OCI-LY7 (cell line): ENCODE measurements around the gene PTAFR. TPM values are rescaled to one million over a fixed set of nuclear protein-coding genes. Genes with fewer than 3 reads are reported as not detected.

Source experiments
- BruUV-seq: library from RNA; stranded (reverse); fragments of 400-500 nt; replicated peaks from 2 replicates; lab custom pipeline; 2021; lab: Mats Ljungman, UMichigan
- CTCF ChIA-PET: fragments of 300-600 bp; sonication (Branson Sonifier 250); formaldehyde crosslinking; loops from one replicate; lab custom pipeline; 2022; ENCODE audit warnings: antibody characterized with exemption; ENCODE audit not compliant: unreplicated experiment; lab: Charles Lee
- POLR2A ChIA-PET: fragments of 300-600 bp; sonication (Branson Sonifier 250); formaldehyde crosslinking; loops from one replicate; lab custom pipeline; 2022; ENCODE audit warnings: antibody characterized with exemption; lab: Charles Lee
- DNase-seq: peaks from one replicate; pipeline ENCODE4 v3.0.0-alpha.2; 2015; ENCODE audit warnings: low spot score
- H2AFZ ChIP-seq: fragments of 200-600 bp; sonication (generic), shearing (Covaris generic); 2 replicates; pipeline ENCODE4 v1.6.1; 2014; ENCODE audit warnings: mild to moderate bottlenecking, antibody characterized with exemption, low read length, moderate library complexity
- H3K27ac ChIP-seq: fragments of 200-600 bp; sonication (generic); 2 replicates; pipeline ENCODE4 v1.5.1; 2014; ENCODE audit warnings: mixed run types, low read depth, mild to moderate bottlenecking, moderate library complexity, low read length, inconsistent platforms; ENCODE audit not compliant: poor library complexity, severe bottlenecking
- H3K36me3 ChIP-seq: fragments of 200-600 bp; sonication (generic); 2 replicates; pipeline ENCODE4 v1.6.1; 2014; ENCODE audit warnings: mild to moderate bottlenecking, antibody characterized with exemption, low read length, moderate library complexity, mixed read lengths; ENCODE audit not compliant: insufficient read depth
- H3K4me1 ChIP-seq: fragments of 200-600 bp; sonication (generic); 2 replicates; pipeline ENCODE4 v1.5.1; 2014; ENCODE audit warnings: mild to moderate bottlenecking, low read length; ENCODE audit not compliant: insufficient read depth, poor library complexity, severe bottlenecking
- H3K4me2 ChIP-seq: fragments of 200-600 bp; sonication (generic); 2 replicates; pipeline ENCODE4 v1.6.1; 2014; ENCODE audit warnings: mild to moderate bottlenecking, low read length
- H3K4me3 ChIP-seq: fragments of 200-600 bp; sonication (generic); 2 replicates; pipeline ENCODE4 v1.5.1; 2014; ENCODE audit warnings: mild to moderate bottlenecking, low read depth, low read length; ENCODE audit not compliant: poor library complexity, severe bottlenecking
- H3K79me2 ChIP-seq: fragments of 200-600 bp; sonication (generic); 2 replicates; pipeline ENCODE4 v1.6.1; 2016; ENCODE audit warnings: low read depth, mild to moderate bottlenecking, low read length, moderate library complexity, mixed read lengths; ENCODE audit not compliant: insufficient read depth
- H3K9me2 ChIP-seq: fragments of 200-600 bp; sonication (generic); 2 replicates; pipeline ENCODE4 v1.6.1; 2016; ENCODE audit warnings: mild to moderate bottlenecking, low read length, mixed read lengths; ENCODE audit not compliant: insufficient read depth
- H3K9me3 ChIP-seq: fragments of 200-600 bp; sonication (generic); 2 replicates; pipeline ENCODE4 v1.6.1; 2014; ENCODE audit warnings: mild to moderate bottlenecking, mixed run types, low read length, mixed read lengths
- H4K20me1 ChIP-seq: fragments of 200-600 bp; sonication (generic); 2 replicates; pipeline ENCODE4 v1.6.1; 2014; ENCODE audit warnings: mild to moderate bottlenecking, antibody characterized with exemption, low read length, moderate library complexity, mixed read lengths; ENCODE audit not compliant: insufficient read depth
- CTCF ChIP-seq: fragments of 200-600 bp; sonication (generic); conservative IDR thresholded peaks from 2 replicates; pipeline ENCODE4 v1.5.1; 2014; ENCODE audit warnings: mild to moderate bottlenecking, antibody characterized with exemption, low read length, moderate library complexity, mixed read lengths
- EZH2phosphoT487 ChIP-seq: fragments of 200-600 bp; sonication (generic); IDR thresholded peaks from 2 replicates; pipeline ENCODE4 v1.6.1; 2018; ENCODE audit warnings: low read depth, borderline replicate concordance, mild to moderate bottlenecking, mixed run types, antibody characterized with exemption, low read length, moderate library complexity, mixed read lengths
- intact Hi-C: fragments of 100-400 bp; cut with micrococcal nuclease; formaldehyde crosslinking; loops from one replicate; pipeline ENCODE4 v1.10.0; 2022; ENCODE audit not compliant: unreplicated experiment
- total RNA-seq, 2 experiments: library from RNA; depleted of rRNA in 1 of 2; stranded (reverse); fragments of >200 nt in 1 of 2; shearing (Covaris generic) in 1 of 2; gene quantifications; 2 replicates each; pipeline ENCODE4 v1.2.3, GENCODE V29; 2014 to 2022

PTAFR gene
- total RNA-seq, 2 experiments from 2014 or later = 8.0 to 32.8 TPM

GRCh38 chr1:28111157-28111556 lies 65.3 kb downstream of the PTAFR start:
- ChIA-PET POLR2A (interaction anchor here (1.0 to 2.9 kb wide), 5 partner anchors 19 to 72 kb away, joined by 3 to 8 read pairs (median 4); no protein-coding TSS in a partner anchor), CTCF (interaction anchor here (0.6 kb wide), 1 partner anchor 25 kb away, joined by 3 read pairs; no protein-coding TSS in a partner anchor)
- no peaks in the 10 kb centered on the region for H3K9me2 ChIP-seq
- peaks cover 17% of the 10 kb centered on the region for H3K4me1 ChIP-seq
- H2AFZ ChIP-seq = peak overlapping the region; percentile 74
- no peaks in the 10 kb centered on the region for H3K36me3 ChIP-seq
- no peak overlapping the region for H3K4me3 ChIP-seq
- H3K4me2 ChIP-seq = no peak overlapping the region
- TF ChIP-seq EZH2phosphoT487 = no peak
- no peak for TF ChIP-seq CTCF
- no peak overlapping the region for H3K27ac ChIP-seq
- H4K20me1 ChIP-seq = no peaks in the 10 kb centered on the region
- H3K79me2 ChIP-seq = no peaks in the 10 kb centered on the region
- BruUV-seq = no TSS peak
- H3K9me3 ChIP-seq = no peaks in the 10 kb centered on the region
- intact Hi-C loops = no loop called here
- no peak for DNase-seq

GRCh38 chr1:28110555-28110954 lies 65.9 kb downstream of the PTAFR start:
- intact Hi-C loops = no loop called here
- H3K27ac ChIP-seq = no peak overlapping the region

More at GRCh38 chr1:28110555-28110954, 65.9 kb downstream of the PTAFR start:
- H3K36me3 ChIP-seq = no peaks in the 10 kb centered on the region
- no peak overlapping the region; the same call in 1 of the 2 replicates for H2AFZ ChIP-seq
- TF ChIP-seq CTCF (no peak), EZH2phosphoT487 (no peak)
- no TSS peak for BruUV-seq
- H3K9me2 ChIP-seq = no peaks in the 10 kb centered on the region
- H3K4me2 ChIP-seq = no peak overlapping the region
- H3K79me2 ChIP-seq = no peaks in the 10 kb centered on the region
- H4K20me1 ChIP-seq = no peaks in the 10 kb centered on the region
- ChIA-PET POLR2A (interaction anchor here (0.5 to 2.9 kb wide), 4 partner anchors 18 to 43 kb away, joined by 3 to 8 read pairs (median 4); no protein-coding TSS in a partner anchor), CTCF (interaction anchor here (0.6 kb wide), 1 partner anchor 19 kb away, joined by 3 read pairs; no protein-coding TSS in a partner anchor)
- H3K4me1 ChIP-seq = peaks cover 17% of the 10 kb centered on the region
- no peaks in the 10 kb centered on the region for H3K9me3 ChIP-seq
- H3K4me3 ChIP-seq = no peak overlapping the region
- DNase-seq = no peak
